Activated B cell treated with CpG ODN at 0.5 μM for 24 hours (primary cell): ENCODE results near the gene SPRR4. TPM values are rescaled to one million over a fixed set of nuclear protein-coding genes. Genes with fewer than 3 reads are reported as not detected.

ENCODE experiments used
- ATAC-seq: fragments of 200-7000 bp; cut with Tn5 transposase; one replicate; pipeline ENCODE4 v1.10.0; 2021; ENCODE audit warnings: low read depth, mild to moderate bottlenecking, moderate library complexity
- CTCF ChIA-PET: fragments of 350-600 bp; sonication (Branson Sonifier 250); formaldehyde crosslinking; loops from one replicate; lab custom pipeline; 2021; ENCODE audit warnings: antibody characterized with exemption; lab: Charles Lee
- POLR2A ChIA-PET: fragments of 350-600 bp; sonication (Branson Sonifier 250); formaldehyde crosslinking; loops from one replicate; lab custom pipeline; 2021; ENCODE audit warnings: antibody characterized with exemption; lab: Charles Lee
- DNase-seq: peaks from one replicate; pipeline ENCODE4 v3.0.0; 2022
- H3K27ac Mint-ChIP-seq: one replicate; pipeline ENCODE4 v1.8.0; 2020; ENCODE audit warnings: mixed read lengths
- H3K27me3 Mint-ChIP-seq: one replicate; pipeline ENCODE4 v1.8.0; 2021; ENCODE audit warnings: mixed read lengths
- H3K36me3 Mint-ChIP-seq: one replicate; pipeline ENCODE4 v1.8.0; 2021; ENCODE audit warnings: low read depth, mixed read lengths
- H3K4me1 Mint-ChIP-seq: one replicate; pipeline ENCODE4 v1.8.0; 2021; ENCODE audit warnings: mixed read lengths
- H3K4me3 Mint-ChIP-seq: one replicate; pipeline ENCODE4 v1.8.0; 2020; ENCODE audit warnings: mild to moderate bottlenecking, mixed read lengths
- H3K9me3 Mint-ChIP-seq: one replicate; pipeline ENCODE4 v1.8.0; 2020; ENCODE audit warnings: mixed read lengths
- intact Hi-C: fragments of 100-400 bp; cut with micrococcal nuclease; formaldehyde crosslinking; loops from one replicate; pipeline ENCODE4 v1.15.1; 2024
- total RNA-seq: library from RNA; stranded (reverse); gene quantifications from 2 replicates; pipeline ENCODE4 v1.2.3, GENCODE V29; 2022
- TF ChIP-seq, protein P1 (sequence below): fragments of 200-600 bp; IDR thresholded peaks from one replicate; pipeline ENCODE4 v1.8.0; 2022; ENCODE audit warnings: antibody characterized with exemption, mild to moderate bottlenecking

SPRR4 gene
- total RNA-seq, 1 donor from 2014 or later = not detected

DNA sequence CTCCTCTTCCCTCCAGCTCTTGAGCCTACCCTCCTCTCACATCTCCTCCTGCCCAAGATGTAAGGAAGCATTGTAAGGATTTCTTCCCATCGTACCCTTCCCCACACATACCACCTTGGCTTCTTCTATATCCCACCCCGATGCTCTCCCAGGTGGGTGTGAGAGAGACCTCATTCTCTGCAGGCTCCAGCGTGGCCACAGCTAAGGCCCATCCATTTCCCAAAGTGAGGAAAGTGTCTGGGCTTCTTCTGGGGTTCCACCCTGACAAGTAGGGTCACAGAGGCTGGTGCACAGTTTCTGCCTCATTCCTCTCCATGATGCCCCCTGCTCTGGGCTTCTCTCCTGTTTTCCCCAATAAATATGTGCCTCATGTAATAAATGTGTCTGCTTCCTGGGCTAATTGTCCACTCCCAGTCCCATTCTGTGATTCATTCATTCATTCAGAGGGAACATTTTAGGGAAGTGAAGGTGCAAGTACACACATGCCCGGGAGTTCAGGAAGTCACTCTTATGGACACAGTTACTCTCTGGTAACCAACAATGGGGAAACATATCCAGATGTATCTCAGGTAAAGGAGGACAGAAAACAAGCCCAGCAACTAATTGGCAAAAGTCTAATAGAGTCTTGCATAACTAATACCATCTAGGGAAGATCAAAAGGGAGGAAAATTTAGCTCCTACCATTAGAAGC is 1.9 kb downstream of the SPRR4 start:
- H3K36me3 Mint-ChIP-seq = no peaks in the 10 kb centered on the region
- ChIA-PET CTCF (no interaction called here), POLR2A (no interaction called here)
- H3K4me1 Mint-ChIP-seq = no peaks in the 10 kb centered on the region
- TF ChIP-seq, protein P1, sequence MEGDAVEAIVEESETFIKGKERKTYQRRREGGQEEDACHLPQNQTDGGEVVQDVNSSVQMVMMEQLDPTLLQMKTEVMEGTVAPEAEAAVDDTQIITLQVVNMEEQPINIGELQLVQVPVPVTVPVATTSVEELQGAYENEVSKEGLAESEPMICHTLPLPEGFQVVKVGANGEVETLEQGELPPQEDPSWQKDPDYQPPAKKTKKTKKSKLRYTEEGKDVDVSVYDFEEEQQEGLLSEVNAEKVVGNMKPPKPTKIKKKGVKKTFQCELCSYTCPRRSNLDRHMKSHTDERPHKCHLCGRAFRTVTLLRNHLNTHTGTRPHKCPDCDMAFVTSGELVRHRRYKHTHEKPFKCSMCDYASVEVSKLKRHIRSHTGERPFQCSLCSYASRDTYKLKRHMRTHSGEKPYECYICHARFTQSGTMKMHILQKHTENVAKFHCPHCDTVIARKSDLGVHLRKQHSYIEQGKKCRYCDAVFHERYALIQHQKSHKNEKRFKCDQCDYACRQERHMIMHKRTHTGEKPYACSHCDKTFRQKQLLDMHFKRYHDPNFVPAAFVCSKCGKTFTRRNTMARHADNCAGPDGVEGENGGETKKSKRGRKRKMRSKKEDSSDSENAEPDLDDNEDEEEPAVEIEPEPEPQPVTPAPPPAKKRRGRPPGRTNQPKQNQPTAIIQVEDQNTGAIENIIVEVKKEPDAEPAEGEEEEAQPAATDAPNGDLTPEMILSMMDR = no peak
- peaks cover 5% of the 10 kb centered on the region for H3K27me3 Mint-ChIP-seq
- DNase-seq = no peak
- H3K27ac Mint-ChIP-seq = no peak overlapping the region
- intact Hi-C loops = no loop called here
- ATAC-seq = no peak
- H3K4me3 Mint-ChIP-seq = no peak overlapping the region
- no peaks in the 10 kb centered on the region for H3K9me3 Mint-ChIP-seq

- Mint-ChIP-seq H3K36me3 (no peaks in the 10 kb centered on the region), H3K27ac (no peak overlapping the region), H3K4me3 (no peak overlapping the region), H3K9me3 (no peaks in the 10 kb centered on the region), H3K4me1 (no peaks in the 10 kb centered on the region), H3K27me3 (peaks cover 20% of the 10 kb centered on the region)
- no peak for ATAC-seq
- TF ChIP-seq, protein P1 = no peak
- intact Hi-C loops = no loop called here
- CTCF ChIA-PET = no interaction called here
- DNase-seq = no peak
- POLR2A ChIA-PET = no interaction called here
Observed at GRCh38 chr1:152976688-152977087, 6.2 kb downstream of the SPRR4 start.

DNA sequence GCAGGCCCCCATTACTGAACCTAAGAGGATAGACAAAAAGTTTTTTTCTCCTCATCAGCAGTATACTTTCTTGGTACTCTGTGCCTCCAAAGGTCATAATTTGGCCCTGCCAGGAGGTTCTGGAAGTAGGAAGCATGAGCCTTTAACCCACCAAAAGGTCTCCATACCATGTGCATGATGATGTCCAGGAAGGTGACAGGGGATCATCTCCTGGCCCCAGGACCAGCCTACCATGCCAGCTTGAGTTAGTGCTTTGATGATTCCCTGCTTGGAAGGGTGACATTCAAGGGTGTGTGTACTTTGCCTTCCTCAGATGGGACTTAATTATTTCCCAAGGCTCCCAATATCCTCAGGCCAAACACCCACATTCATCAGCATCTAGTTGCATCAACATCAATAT is 7.2 kb downstream of the SPRR4 start:
- H3K4me1 Mint-ChIP-seq = no peaks in the 10 kb centered on the region
- H3K4me3 Mint-ChIP-seq = no peak overlapping the region

DNA sequence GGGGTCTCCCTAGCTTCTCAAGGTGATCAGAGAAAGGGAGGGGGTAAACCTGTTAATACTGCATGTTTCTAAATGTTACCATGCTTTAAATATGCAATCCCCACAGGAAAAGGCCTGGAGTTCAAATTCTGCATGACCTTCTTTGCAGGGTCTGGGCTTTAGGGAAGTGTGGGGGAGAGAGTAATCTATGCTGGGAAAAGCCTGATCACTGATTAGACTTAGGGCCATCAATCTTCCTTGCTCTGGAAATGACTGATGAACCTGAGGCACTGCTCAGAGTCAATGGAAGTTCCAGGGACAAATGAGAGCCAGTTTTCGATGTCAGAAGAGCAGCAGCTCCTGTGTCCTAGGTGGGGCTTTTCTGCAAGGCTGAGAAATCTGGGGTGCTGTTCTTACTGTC is 10.2 kb downstream of the SPRR4 start:
- H3K27ac Mint-ChIP-seq = no peak overlapping the region
- ChIA-PET CTCF (no interaction called here), POLR2A (no interaction called here)
- no peaks in the 10 kb centered on the region for H3K36me3 Mint-ChIP-seq
- no peaks in the 10 kb centered on the region for H3K4me1 Mint-ChIP-seq
- peaks cover 34% of the 10 kb centered on the region for H3K27me3 Mint-ChIP-seq
- H3K9me3 Mint-ChIP-seq = no peaks in the 10 kb centered on the region
- no peak overlapping the region for H3K4me3 Mint-ChIP-seq
- intact Hi-C loops = no loop called here
- no peak for ATAC-seq
- TF ChIP-seq, protein P1 = no peak
- DNase-seq = no peak

More for the DNA sequence above, 7.2 kb downstream of the SPRR4 start:
- CTCF ChIA-PET = no interaction called here
- Mint-ChIP-seq H3K36me3 (no peaks in the 10 kb centered on the region), H3K27ac (no peak overlapping the region), H3K9me3 (no peaks in the 10 kb centered on the region), H3K27me3 (peaks cover 22% of the 10 kb centered on the region)
- no peak for ATAC-seq
- POLR2A ChIA-PET = no interaction called here
- TF ChIP-seq, protein P1 = no peak
- intact Hi-C loops = no loop called here
- no peak for DNase-seq

- Mint-ChIP-seq H3K4me3 (no peak overlapping the region), H3K27me3 (peaks cover 38% of the 10 kb centered on the region), H3K27ac (no peak overlapping the region), H3K4me1 (no peaks in the 10 kb centered on the region), H3K36me3 (no peaks in the 10 kb centered on the region), H3K9me3 (no peaks in the 10 kb centered on the region)
- POLR2A ChIA-PET = no interaction called here
- ATAC-seq = no peak
- intact Hi-C loops = no loop called here
- CTCF ChIA-PET = no interaction called here
- TF ChIP-seq, protein P1 = no peak
- no peak for DNase-seq
Observed at GRCh38 chr1:152981146-152981871, 10.9 kb downstream of the SPRR4 start.
